Lower leg skin (tissue), 3 donors: Measurements from ENCODE around the gene TAS2R8.

ENCODE experiments used
- CTCF ChIP-seq, 3 donors: fragments of 450-650 bp; IDR thresholded peaks; one replicate each; pipeline ENCODE4 v1.5.1; 2016; ENCODE audit warnings: antibody characterized with exemption in 3 of 3, mild to moderate bottlenecking in 3 of 3, moderate library complexity in 2 of 3
- POLR2A ChIP-seq, 2 donors: fragments of 450-650 bp; IDR thresholded peaks; one replicate each; pipeline ENCODE4 v1.6.1; 2016 to 2017; ENCODE audit warnings: antibody characterized with exemption in 2 of 2, mild to moderate bottlenecking in 1 of 2, moderate library complexity in 1 of 2

- TF ChIP-seq CTCF (IDR thresholded peaks at IDR 0.05) (no peak), POLR2A (IDR thresholded peaks at IDR 0.05) (no peak)
Observed at GRCh38 chr12:10759657-10760056, 47.4 kb downstream of the TAS2R8 start.
